GM23248 (cell line): ENCODE data around the gene PTPRO.

ENCODE experiments used
- EZH2 ChIP-seq: fragments of 200-600 bp; sonication (generic); IDR thresholded peaks from 2 replicates; pipeline ENCODE4 v1.6.1; 2018; ENCODE audit warnings: antibody characterized with exemption, mild to moderate bottlenecking; ENCODE audit not compliant: insufficient read depth, poor library complexity, severe bottlenecking
- EZH2phosphoT487 ChIP-seq: fragments of 200-600 bp; sonication (generic); IDR thresholded peaks from 2 replicates; pipeline ENCODE4 v1.6.1; 2018; ENCODE audit warnings: antibody characterized with exemption, moderate library complexity, mild to moderate bottlenecking, low read depth; ENCODE audit not compliant: insufficient read depth

GRCh38 chr12:15597125-15597830 is 275.0 kb downstream of the PTPRO start:
- no peak for TF ChIP-seq EZH2
- no peak for TF ChIP-seq EZH2phosphoT487
